Hematopoietic multipotent progenitor cell treated with erythropoietin and hydrocortisone succinate and interleukin-3 and kit ligand, for 4 days (in vitro differentiated cells): ENCODE data around the gene TSEN54.
A peak's percentile ranks its signal among the peaks of the same experiment; 100 is the strongest.

ENCODE experiments used
- DNase-seq: peaks from one replicate; pipeline ENCODE4 v3.0.0-alpha.2; 2015

Gene TSEN54

DNA sequence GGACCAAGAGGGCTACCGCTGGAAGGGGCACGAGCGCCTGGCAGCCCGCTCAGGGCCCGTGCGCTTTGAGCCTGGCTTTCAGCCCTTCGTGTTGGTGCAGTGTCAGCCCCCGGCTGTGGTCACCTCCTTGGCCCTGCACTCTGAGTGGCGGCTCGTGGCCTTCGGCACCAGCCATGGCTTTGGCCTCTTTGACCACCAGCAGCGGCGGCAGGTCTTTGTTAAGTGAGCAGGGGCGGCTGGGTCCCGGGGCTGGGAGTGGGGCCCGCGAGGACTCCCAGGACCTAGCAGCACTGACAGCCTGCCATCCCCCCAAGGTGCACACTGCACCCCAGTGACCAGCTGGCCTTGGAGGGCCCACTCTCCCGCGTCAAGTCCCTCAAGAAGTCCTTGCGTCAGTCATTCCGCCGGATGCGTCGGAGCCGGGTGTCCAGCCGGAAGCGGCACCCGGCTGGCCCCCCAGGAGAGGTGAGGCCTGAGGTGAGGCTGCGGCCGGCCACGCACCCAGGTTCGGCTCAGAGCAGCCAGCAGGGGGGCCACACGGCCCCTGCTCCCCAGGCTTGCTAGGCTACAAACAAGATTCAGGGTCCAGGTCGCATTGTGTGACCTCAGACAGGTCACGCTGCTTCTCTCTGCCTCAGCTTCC lies 53.8 kb downstream of the TSEN54 start:
- DNase-seq: no peak

DNA sequence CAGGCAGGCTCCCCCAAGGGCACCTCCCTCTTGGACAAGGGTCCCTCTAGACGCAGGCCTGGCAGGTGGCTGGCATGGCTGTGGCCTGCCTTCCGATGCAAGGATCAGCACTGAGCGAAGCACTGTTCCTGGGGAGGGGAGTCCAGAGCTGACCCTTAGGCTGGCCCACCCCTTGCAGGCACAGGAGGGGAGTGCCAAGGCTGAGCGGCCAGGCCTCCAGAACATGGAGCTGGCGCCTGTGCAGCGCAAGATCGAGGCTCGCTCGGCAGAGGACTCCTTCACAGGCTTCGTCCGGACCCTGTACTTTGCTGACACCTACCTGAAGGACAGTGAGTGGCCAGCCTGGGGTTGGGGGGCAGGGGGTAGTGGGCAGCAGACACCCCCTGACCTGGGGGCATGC lies 54.4 kb downstream of the TSEN54 start:
- no peak for DNase-seq

DNA sequence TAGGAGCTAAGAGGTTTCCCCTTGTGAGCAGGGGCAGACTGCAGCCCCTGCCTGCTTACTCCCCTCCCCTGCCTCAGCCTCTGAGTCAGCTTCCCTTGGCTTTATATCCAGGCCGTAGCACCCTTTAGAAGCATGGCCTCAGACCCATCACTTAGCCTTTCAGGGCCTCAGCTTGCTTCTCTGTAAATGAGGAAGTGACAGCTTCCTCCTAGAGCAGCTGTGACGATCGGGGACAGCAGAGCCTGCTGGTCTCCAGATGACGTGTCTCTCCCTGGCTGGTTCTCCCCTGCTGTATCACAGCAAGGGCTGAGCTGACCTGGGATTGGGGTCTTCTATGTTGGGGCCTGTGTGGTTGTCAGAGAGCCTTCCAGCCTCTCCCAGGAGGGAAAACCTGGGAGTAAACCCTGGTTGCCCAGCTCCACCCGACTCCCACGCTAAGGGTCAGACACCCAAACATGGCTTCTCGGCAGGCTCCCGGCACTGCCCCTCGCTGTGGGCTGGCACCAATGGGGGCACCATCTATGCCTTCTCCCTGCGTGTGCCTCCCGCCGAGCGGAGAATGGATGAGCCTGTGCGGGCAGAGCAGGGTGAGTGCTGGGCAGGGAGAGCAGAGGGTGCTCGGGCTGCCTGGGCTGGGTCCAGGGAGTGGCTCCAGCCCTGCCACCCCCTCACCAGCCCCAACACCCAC lies 55.0 kb downstream of the TSEN54 start:
- peak; percentile 95 for DNase-seq

DNA sequence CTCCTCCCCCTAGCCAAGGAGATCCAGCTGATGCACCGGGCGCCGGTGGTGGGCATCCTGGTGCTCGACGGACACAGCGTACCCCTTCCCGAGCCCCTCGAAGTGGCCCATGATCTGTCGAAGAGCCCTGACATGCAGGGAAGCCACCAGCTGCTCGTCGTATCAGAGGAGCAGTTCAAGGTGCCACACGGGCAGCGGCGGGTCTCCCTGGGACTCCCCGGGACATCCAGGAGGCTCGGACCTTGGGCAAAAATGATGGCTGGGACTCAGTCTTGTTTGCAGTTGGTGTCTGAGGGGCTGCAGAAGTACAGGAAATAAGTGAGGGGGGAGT lies 55.5 kb downstream of the TSEN54 start:
- no peak for DNase-seq

- no peak for DNase-seq
Observed at GRCh38 chr17:75572713-75573539, 56.6 kb downstream of the TSEN54 start.

DNA sequence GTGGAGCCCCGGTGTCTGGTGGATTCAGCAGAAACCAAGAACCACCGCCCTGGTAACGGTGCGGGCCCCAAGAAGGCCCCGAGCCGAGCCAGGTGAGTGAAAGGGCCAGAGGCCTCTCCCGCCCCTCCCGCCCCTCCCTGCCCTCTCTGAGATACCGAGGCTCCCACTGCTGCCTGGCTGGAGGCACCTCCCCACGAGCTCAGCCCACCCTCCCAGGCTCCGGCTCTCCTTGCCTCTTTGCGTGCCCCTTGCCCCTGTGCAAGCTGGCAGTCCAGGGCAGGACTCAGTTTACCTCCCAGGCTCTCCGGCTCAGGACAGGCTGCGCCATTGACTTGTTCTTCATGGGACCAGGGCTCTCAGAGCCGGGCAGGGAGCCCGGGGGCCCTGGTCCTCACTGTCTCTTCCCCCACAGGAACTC lies 57.2 kb downstream of the TSEN54 start:
- no peak for DNase-seq

GRCh38 chr17:75573994-75574393 lies 57.7 kb downstream of the TSEN54 start:
- DNase-seq: no peak
